Psoas muscle (tissue), 8 donors: ENCODE results near the gene RPP25L. TPM values are rescaled to one million over a fixed set of nuclear protein-coding genes. Genes with fewer than 3 reads are reported as not detected.
A peak's percentile ranks its signal among the peaks of the same experiment; 100 is the strongest.

ENCODE experiments used
- ATAC-seq, 4 donors: fragments of 200-7000 bp; cut with Tn5 transposase; one replicate each; pipeline ENCODE4 v1.9.1; 2020; ENCODE audit warnings: moderate library complexity in 3 of 4, mild to moderate bottlenecking in 2 of 4
- DNase-seq, 2 donors: peaks; one replicate each; pipeline ENCODE4 v3.0.0-alpha.2; 2020
- H3K27ac ChIP-seq: fragments of 200-600 bp; one replicate; pipeline ENCODE4 v1.8.0; 2022
- H3K27me3 ChIP-seq, 3 donors: fragments of 200-600 bp in 1 of 3; one replicate each; pipeline versions ENCODE4 v1.6.1 to v1.8.0; 2013 to 2022; ENCODE audit warnings: low read length in 2 of 3, mild to moderate bottlenecking in 2 of 3, moderate library complexity in 1 of 3; ENCODE audit not compliant: insufficient read depth in 3 of 3
- H3K36me3 ChIP-seq, 2 donors: fragments of 200-600 bp in 1 of 2; one replicate each; pipeline versions ENCODE4 v1.6.1 to v1.8.0; 2013 to 2022; ENCODE audit warnings: low read depth in 1 of 2, mild to moderate bottlenecking in 1 of 2, moderate library complexity in 1 of 2; ENCODE audit not compliant: insufficient read depth in 1 of 2
- H3K4me1 ChIP-seq: fragments of 200-600 bp; one replicate; pipeline ENCODE4 v1.8.0; 2022
- H3K4me3 ChIP-seq: fragments of 200-600 bp; one replicate; pipeline ENCODE4 v1.8.0; 2022; ENCODE audit warnings: mild to moderate bottlenecking
- H3K9me3 ChIP-seq: fragments of 200-600 bp; one replicate; pipeline ENCODE4 v1.8.0; 2022
- WGBS, 3 donors: extraction: QIAGEN DNeasy Blood & Tissue Kit; methylation state at CpG; one replicate each; pipeline versions ENCODE4 v1.1.6 to v1.1.7; 2013; 5-methylcytosine and 5-hydroxymethylcytosine counted together
- intact Hi-C, 2 donors: fragments of 100-400 bp; cut with DNase I; formaldehyde crosslinking; loops; one replicate each; pipeline versions ENCODE4 v1.11.0 to v1.14.2; 2022
- polyA plus RNA-seq, 3 donors: library from polyadenylated mRNA; stranded (reverse); fragments of 200-250 nt; gene quantifications; one replicate each; pipeline ENCODE4 v1.2.3, GENCODE V29; 2013
- total RNA-seq, 4 donors: library from RNA; stranded (reverse); fragmentation: NEBNext Ultra II Directional in 2 of 4; extraction: Animal tissue kit (Norgen Biotek cat#: 25700) in 2 of 4; gene quantifications; one replicate each; pipeline versions ENCODE4 v1.2.1 to v1.2.4, GENCODE V29; 2021 to 2023
- TF ChIP-seq, protein P1 (sequence below): fragments of 200-600 bp; IDR thresholded peaks from one replicate; pipeline ENCODE4 v1.8.0; 2022; ENCODE audit warnings: antibody characterized with exemption
- donor health status: healthy with polysubstance abuse.
- donor health status: DM: no; HTN: no; CAD: no; lungs with moderate emphysema.
- donor health status: Bipolar disorder and iron deficiency.
- donor health status: healthy.
- donor health status: DM: yes; HTN: yes; CAD: no.
- donor health status: DM: no; HTN: no; CAD: no.
- donor health status: DM: no; HTN: no; CAD: no.
- donor health status: DM: yes; HTN: yes; CAD: no.

Gene RPP25L
- total and polyA plus RNA-seq, 7 donors = 58.5 to 124 (median 69.7) TPM

DNA sequence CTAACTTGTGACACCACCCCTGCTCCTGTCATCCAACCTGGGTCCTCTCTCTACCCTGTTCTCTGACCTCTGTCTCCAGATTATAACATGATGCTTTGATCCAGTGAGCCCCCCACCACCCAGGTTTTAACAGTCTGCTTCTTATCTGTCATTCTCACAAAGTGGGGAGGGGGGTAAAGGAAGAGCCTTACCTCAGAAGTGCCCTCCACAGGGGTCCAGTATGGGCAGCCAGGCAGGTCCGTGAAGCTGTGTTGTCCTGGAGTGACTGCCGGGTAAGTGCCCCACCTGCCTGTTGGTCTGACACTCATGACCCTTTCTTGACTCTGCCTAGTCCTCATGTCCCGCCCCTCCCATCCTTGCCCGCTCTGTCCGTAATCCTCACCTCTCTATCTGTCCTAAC is 43.5 kb upstream of the RPP25L start:
- H3K36me3 ChIP-seq = peaks cover 0 to 15% of the 10 kb centered on the region in 2 donors
- H3K4me3 ChIP-seq = no peak overlapping the region
- peaks cover 37% of the 10 kb centered on the region for H3K4me1 ChIP-seq
- no peaks in the 10 kb centered on the region for H3K27me3 ChIP-seq
- H3K9me3 ChIP-seq = no peaks in the 10 kb centered on the region
- ATAC-seq = no peak
- H3K27ac ChIP-seq = no peak overlapping the region
- TF ChIP-seq, protein P1, sequence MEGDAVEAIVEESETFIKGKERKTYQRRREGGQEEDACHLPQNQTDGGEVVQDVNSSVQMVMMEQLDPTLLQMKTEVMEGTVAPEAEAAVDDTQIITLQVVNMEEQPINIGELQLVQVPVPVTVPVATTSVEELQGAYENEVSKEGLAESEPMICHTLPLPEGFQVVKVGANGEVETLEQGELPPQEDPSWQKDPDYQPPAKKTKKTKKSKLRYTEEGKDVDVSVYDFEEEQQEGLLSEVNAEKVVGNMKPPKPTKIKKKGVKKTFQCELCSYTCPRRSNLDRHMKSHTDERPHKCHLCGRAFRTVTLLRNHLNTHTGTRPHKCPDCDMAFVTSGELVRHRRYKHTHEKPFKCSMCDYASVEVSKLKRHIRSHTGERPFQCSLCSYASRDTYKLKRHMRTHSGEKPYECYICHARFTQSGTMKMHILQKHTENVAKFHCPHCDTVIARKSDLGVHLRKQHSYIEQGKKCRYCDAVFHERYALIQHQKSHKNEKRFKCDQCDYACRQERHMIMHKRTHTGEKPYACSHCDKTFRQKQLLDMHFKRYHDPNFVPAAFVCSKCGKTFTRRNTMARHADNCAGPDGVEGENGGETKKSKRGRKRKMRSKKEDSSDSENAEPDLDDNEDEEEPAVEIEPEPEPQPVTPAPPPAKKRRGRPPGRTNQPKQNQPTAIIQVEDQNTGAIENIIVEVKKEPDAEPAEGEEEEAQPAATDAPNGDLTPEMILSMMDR = no peak
- WGBS, 3 donors = 67 to 80% (median 71%) methylated on average over 5 of the region's 5 CpGs
- intact Hi-C loops = no loop called here
- no peak for DNase-seq

DNA sequence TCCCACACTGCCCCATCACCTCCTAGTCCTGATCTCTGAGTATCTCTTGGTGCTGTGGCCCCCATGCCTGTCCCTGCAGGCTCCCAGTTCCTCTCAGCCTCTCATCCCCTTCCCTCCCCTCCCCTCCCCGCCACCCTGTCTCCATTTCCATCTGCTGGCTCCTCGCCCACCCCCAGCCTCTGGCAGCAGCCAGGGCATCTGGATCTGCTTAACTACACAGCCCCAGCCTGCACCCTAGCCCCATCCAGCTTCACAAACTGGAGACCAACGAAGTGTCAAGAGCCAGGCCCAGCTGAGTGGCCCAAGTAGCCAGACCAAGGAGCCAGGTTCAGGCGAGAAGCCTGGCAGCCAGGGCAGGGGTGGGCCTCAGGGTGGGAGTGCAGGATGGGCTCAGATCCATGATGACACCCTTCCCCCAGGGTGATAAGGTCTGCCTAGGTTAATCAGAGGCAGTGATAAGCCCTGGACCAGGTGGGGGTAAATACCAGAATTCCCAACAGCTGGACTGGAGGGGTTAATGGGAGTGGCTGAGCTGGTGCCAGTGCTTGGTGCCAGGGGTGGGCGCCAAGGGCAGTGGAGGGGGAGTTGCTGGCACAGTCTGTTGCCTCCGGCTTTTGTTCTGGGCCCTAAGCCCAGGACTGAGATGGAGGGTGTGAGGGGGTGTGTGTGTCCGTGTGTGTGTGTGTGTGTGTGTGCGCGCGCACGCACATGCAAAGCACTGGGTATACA is 42.6 kb upstream of the RPP25L start:
- peaks cover 37% of the 10 kb centered on the region for H3K4me1 ChIP-seq
- ATAC-seq (peak in 2 of 4 donors; percentile 7 to 38), DNase-seq (peak; percentile 80 to 89)
- WGBS, 3 donors = 9 to 37% (median 26%) methylated on average over 11 of the region's 11 CpGs
- peak overlapping the region; percentile 88 for H3K27ac ChIP-seq
- TF ChIP-seq, protein P1 = no peak
- H3K4me3 ChIP-seq = no peak overlapping the region
- H3K36me3 ChIP-seq = peaks cover 0 to 18% of the 10 kb centered on the region in 2 donors
- intact Hi-C loops = no loop called here
- H3K27me3 ChIP-seq = no peaks in the 10 kb centered on the region
- H3K9me3 ChIP-seq = no peaks in the 10 kb centered on the region

DNA sequence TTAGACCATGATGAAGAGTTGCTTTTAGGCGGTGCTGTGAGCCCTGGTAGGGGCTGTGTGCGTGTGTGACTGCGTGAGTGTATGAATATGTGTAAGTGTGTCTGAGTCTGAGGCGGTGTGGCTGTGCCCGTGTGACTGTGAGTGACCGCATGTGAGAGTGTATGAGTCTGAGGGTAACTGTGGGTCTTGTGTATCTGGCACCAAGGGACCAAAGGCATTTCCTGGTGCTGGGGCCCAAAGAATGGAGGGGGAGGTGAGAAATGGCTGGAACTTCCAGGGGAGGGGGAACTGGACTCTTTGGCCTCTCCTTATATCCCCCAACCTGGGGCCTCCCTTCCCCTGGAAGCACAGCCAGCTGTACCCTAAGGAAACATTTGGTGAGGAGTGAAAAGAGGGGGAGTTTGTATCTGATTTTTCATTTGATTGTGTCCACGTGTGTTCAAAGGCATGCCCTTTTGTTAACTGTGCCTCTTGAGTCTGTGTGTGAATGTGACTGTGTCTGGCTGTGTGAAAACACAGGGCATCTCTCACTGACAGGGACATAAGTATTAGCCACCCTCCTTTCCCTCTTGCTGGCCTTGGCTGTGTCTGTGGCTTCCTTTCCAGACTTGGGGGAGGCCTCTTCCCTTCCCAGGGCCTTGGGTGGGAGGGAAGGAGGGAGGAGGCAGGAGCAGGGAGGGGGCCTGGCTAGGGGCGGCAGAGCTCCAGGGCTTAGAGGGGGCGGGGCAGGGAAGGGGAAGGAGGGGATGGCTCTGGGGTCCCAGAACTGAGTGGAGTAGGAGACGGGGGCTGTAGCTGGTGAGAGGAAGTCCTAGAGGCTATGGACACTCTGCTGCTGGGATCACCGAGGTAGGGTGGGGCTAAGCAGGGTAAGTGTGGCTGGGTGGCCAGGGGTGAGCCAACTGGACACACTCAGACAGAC is 41.5 kb upstream of the RPP25L start:
- peak overlapping the region; percentile 68 for H3K4me3 ChIP-seq
- DNase-seq (no peak), ATAC-seq (no peak)
- WGBS, 3 donors = 35 to 51% (median 46%) methylated on average over 9 to 11 of the region's 11 CpGs
- H3K27ac ChIP-seq = peak overlapping the region; percentile 88
- intact Hi-C loops = no loop called here
- H3K36me3 ChIP-seq = peaks cover 0 to 29% of the 10 kb centered on the region in 2 donors
- H3K27me3 ChIP-seq = no peaks in the 10 kb centered on the region
- H3K9me3 ChIP-seq = no peaks in the 10 kb centered on the region
- H3K4me1 ChIP-seq = peaks cover 40% of the 10 kb centered on the region
- TF ChIP-seq, protein P1 = no peak

DNA sequence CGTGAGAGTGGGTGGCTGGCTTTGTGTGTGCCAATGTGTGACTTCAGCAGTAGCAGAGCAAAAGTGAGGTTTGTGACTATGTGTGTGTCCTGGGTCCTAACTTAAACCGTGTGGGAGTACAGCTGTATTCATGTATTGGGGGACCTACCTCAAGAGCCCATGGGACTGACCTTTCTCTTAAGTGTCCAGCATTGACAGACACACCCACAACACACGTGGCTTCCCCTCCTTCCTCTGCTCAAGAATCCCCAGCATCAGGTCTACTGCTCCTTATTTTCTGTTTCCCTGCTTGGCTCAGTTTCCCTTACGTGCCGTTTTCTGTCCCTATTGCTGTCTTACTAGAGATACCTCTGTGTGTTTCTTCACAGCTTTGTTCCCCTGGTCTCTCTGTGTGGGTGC is 40.7 kb upstream of the RPP25L start:
- peaks cover 48% of the 10 kb centered on the region for H3K4me1 ChIP-seq
- DNase-seq = no peak
- peak overlapping the region; percentile 68 for H3K4me3 ChIP-seq
- peaks cover 0 to 34% of the 10 kb centered on the region in 2 donors for H3K36me3 ChIP-seq
- WGBS, 3 donors = 6 to 13% (median 10%) methylated on average over 5 of the region's 5 CpGs
- peak in 1 of 4 donors; percentile 9 for ATAC-seq
- intact Hi-C loops = no loop called here
- TF ChIP-seq, protein P1 = no peak
- no peaks in the 10 kb centered on the region for H3K9me3 ChIP-seq
- peak overlapping the region; percentile 88 for H3K27ac ChIP-seq
- H3K27me3 ChIP-seq = no peaks in the 10 kb centered on the region
